Medulla oblongata (tissue), 1 donor: ENCODE results near the gene DDAH2.

ENCODE experiments used
- DNase-seq: peaks from one replicate; pipeline ENCODE4 v3.0.0-alpha.2; 2015; ENCODE audit errors: extremely low spot score

DDAH2 gene

GRCh38 chr6:31690231-31691077 lies 38.6 kb downstream of the DDAH2 start:
- peak; percentile 62 for DNase-seq

- DNase-seq = no peak
Measured at GRCh38 chr6:31689249-31690110, 39.6 kb downstream of the DDAH2 start.

- DNase-seq = no peak
Measured at GRCh38 chr6:31687860-31688693, 41.0 kb downstream of the DDAH2 start.

DNA sequence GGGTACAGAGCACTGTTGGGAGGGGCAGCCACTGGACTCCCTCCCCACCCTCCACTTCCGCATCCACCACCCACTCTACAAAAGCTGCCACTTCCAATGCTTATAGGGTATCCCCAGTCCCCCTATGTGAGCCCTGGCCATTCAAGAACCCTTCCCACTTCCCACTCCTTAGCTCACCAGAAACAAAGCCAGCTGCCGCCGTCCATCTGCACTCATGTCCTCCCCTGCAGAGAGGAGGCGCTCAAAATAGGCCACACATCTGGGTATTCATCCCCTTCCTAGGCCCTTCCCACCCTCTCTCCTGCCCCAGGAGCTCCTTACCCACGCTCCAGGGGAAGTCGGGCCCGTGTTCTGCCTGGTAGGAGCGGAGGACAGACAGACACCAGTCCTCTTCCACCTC lies 41.8 kb downstream of the DDAH2 start:
- DNase-seq = no peak

DNA sequence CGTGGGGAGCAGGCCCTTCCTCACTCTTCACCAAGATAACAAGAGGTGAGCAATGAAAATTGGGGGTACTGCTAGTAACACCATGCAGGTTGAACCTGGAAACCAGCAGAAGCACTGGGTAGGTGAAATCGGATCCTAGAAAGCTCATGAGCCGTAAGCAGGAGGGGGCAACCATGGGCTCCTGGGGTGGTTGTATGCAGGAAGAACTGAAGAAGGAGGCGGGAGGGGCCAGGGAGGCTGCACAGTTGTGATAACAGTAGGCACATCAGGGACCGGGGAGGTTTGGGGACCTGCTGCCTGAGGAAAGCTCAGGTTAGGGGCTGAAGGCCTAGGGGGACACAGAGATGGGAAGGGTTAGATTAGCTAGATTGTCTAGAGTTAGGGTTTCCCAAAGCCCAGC lies 42.6 kb downstream of the DDAH2 start:
- no peak for DNase-seq

- DNase-seq = no peak
Measured at GRCh38 chr6:31683591-31683990, 45.5 kb downstream of the DDAH2 start.

GRCh38 chr6:31681135-31681671 lies 47.9 kb downstream of the DDAH2 start:
- peak; percentile 40 for DNase-seq

DNA sequence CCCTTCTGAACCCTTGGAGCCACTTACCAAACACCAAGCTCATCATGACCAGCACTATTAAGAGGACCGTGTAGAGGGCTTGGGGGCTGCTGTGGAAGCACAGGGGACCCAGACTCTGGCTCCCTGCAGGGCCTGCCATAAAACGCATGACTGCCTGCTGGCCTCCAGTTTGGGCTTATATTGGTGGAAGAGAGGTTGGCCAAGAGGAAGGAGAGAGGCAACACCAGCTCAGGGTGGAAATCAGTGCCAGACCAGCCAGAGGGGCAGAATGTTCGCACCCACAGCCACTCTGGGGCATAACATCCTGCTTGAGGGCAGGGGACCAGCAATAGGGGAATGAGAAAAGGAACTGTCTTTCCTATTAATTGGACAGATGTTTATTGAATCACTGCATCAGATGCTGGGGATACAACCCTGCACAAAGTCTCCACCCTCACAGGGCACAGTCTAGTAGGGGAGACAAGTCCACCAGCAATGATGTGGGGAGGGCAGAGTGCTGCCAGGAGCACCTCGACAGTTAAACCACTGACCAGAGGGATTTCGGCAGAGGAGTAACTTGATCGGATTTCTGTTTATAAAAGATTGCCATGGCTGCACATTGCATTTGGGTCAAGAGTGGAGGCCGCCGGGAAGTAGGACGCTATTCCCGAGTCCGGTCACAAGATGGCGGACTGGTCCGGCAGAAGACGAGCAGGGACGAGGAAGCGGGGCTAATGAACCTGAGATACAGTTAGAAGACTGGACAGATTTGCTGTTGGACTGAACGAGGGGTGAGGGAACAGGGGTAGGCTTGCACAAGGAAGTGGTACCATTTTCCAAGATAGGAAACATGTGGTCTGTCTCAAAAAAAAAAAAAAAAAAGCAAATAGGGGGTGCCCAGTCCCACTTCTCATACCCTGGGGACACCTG lies 48.6 kb downstream of the DDAH2 start, which contains the start of gene LY6G5C:
Gene LY6G5C (minus strand): TSS at position 842 of the 909 bp plus-strand sequence. CDS start 694 bp downstream, at position 148.
- DNase-seq = peak; percentile 88

- no peak for DNase-seq
Measured at GRCh38 chr6:31677955-31678354, 51.1 kb downstream of the DDAH2 start.
